Liver (tissue), 3 donors: ENCODE measurements around the gene LYVE1.
A peak's percentile ranks its signal among the peaks of the same experiment; 100 is the strongest.

Experiments used
- CTCF ChIP-seq: fragments of 150-350 bp; IDR thresholded peaks from 2 replicates; pipeline ENCODE4 v1.5.1; 2017; ENCODE audit warnings: improper control_type of control experiment, low read depth, low read length; ENCODE audit not compliant: missing input control
- EGR1 ChIP-seq, 2 donors: IDR thresholded peaks; 2 replicates each; pipeline ENCODE4 v1.6.1; 2016 to 2018; ENCODE audit warnings: antibody characterized with exemption in 2 of 2, low read depth in 2 of 2
- FOXA1 ChIP-seq: IDR thresholded peaks from 2 replicates; pipeline ENCODE4 v1.6.1; 2016; ENCODE audit warnings: antibody characterized with exemption
- FOXA2 ChIP-seq: IDR thresholded peaks from 2 replicates; pipeline ENCODE4 v1.6.1; 2016; ENCODE audit warnings: antibody characterized with exemption
- GABPA ChIP-seq, 2 donors: IDR thresholded peaks in 1 of 2; conservative IDR thresholded peaks in 1 of 2; 2 replicates each; pipeline ENCODE4 v1.6.1; 2016; ENCODE audit warnings: antibody characterized with exemption in 2 of 2, mild to moderate bottlenecking in 1 of 2, moderate library complexity in 1 of 2
- HNF4G ChIP-seq: IDR thresholded peaks from 2 replicates; pipeline ENCODE4 v1.6.1; 2016; ENCODE audit warnings: antibody characterized with exemption
- JUND ChIP-seq, 2 donors: IDR thresholded peaks; 2 replicates each; pipeline ENCODE4 v1.6.1; 2016; ENCODE audit warnings: antibody characterized with exemption in 2 of 2
- NR2F2 ChIP-seq: IDR thresholded peaks from 2 replicates; pipeline ENCODE4 v1.6.1; 2016; ENCODE audit warnings: antibody characterized with exemption
- RAD21 ChIP-seq, 2 donors: IDR thresholded peaks; 2 replicates each; pipeline ENCODE4 v1.6.1; 2016; ENCODE audit warnings: antibody characterized with exemption in 2 of 2, mild to moderate bottlenecking in 2 of 2
- TAF1 ChIP-seq: conservative IDR thresholded peaks from 2 replicates; pipeline ENCODE4 v1.6.1; 2016; ENCODE audit warnings: antibody characterized with exemption, mild to moderate bottlenecking
- YY1 ChIP-seq: IDR thresholded peaks from 2 replicates; pipeline ENCODE4 v1.6.1; 2016; ENCODE audit warnings: antibody characterized with exemption, mild to moderate bottlenecking
- TF ChIP-seq, protein P1 (sequence below): IDR thresholded peaks from 2 replicates; pipeline ENCODE4 v1.6.1; 2016; ENCODE audit warnings: antibody characterized with exemption, mild to moderate bottlenecking
- TF ChIP-seq, protein P2 (sequence below): IDR thresholded peaks from 2 replicates; pipeline ENCODE4 v1.6.1; 2016; ENCODE audit warnings: antibody characterized with exemption
- TF ChIP-seq, protein P3 (sequence below): IDR thresholded peaks from 2 replicates; pipeline ENCODE4 v1.6.1; 2016; ENCODE audit warnings: antibody characterized with exemption
- donor health status: healthy.
- donor health status: healthy.

DNA sequence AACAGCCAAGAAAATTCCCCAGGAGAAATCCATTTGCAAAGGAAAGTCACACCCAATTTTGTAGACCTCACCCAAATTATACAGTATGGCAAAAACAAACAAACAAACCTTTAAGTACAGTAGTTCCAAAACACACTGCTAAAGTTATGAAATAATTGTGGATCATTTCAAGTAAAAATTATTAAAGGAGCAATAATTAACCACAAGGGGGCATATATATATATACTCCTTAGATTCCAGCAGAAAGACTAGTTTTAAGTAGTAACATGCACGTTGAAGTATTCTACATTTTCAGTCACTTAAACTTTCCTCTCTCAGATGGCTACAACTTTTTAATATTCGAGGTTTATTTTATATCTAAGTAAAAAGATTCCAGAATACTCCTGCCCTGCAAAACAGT is 54.3 kb downstream of the LYVE1 start:
- TF ChIP-seq FOXA1 (no peak), CTCF (peak; percentile 10), YY1 (no peak), TAF1 (no peak), RAD21 (IDR thresholded peaks at IDR 0.05) (peak; percentile 52 to 59), HNF4G (no peak), EGR1 (IDR thresholded peaks at IDR 0.05; ENCODE audit: low read depth in 2 of 2) (no peak), FOXA2 (no peak), JUND (IDR thresholded peaks at IDR 0.05) (no peak), GABPA (IDR thresholded peaks at IDR 0.05 in 1 of 2, conservative IDR thresholded peaks at IDR 0.05 in 1 of 2) (no peak), NR2F2 (no peak)
- TF ChIP-seq, protein P1, sequence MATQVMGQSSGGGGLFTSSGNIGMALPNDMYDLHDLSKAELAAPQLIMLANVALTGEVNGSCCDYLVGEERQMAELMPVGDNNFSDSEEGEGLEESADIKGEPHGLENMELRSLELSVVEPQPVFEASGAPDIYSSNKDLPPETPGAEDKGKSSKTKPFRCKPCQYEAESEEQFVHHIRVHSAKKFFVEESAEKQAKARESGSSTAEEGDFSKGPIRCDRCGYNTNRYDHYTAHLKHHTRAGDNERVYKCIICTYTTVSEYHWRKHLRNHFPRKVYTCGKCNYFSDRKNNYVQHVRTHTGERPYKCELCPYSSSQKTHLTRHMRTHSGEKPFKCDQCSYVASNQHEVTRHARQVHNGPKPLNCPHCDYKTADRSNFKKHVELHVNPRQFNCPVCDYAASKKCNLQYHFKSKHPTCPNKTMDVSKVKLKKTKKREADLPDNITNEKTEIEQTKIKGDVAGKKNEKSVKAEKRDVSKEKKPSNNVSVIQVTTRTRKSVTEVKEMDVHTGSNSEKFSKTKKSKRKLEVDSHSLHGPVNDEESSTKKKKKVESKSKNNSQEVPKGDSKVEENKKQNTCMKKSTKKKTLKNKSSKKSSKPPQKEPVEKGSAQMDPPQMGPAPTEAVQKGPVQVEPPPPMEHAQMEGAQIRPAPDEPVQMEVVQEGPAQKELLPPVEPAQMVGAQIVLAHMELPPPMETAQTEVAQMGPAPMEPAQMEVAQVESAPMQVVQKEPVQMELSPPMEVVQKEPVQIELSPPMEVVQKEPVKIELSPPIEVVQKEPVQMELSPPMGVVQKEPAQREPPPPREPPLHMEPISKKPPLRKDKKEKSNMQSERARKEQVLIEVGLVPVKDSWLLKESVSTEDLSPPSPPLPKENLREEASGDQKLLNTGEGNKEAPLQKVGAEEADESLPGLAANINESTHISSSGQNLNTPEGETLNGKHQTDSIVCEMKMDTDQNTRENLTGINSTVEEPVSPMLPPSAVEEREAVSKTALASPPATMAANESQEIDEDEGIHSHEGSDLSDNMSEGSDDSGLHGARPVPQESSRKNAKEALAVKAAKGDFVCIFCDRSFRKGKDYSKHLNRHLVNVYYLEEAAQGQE: no peak
- TF ChIP-seq, protein P2, sequence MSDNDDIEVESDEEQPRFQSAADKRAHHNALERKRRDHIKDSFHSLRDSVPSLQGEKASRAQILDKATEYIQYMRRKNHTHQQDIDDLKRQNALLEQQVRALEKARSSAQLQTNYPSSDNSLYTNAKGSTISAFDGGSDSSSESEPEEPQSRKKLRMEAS: no peak
- TF ChIP-seq, protein P3, sequence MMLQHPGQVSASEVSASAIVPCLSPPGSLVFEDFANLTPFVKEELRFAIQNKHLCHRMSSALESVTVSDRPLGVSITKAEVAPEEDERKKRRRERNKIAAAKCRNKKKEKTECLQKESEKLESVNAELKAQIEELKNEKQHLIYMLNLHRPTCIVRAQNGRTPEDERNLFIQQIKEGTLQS: no peak
